ENCODE measurements around the gene JUNB.

DNA sequence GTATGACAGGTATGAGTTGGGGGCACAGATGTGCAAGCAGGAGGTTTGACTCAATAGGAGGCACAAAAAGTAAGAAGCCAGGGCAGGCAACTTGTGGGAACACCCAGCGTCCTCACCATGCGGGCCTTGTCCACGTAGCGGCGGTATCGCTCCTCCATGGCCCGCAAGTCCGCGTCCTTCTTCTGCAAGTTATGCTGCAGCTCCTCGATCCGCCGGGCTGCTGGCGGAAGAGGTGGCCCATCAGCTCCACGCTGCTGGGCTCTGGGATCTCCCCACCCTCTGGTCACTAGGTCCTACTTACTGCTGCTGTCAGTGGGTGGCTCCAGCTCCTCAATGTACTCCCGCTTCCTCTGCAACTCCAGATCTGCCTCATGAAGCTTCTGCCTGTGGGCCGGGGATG lies 26.6 kb upstream of the JUNB start:
- no peak for TF ChIP-seq CTCF (tag by site-specific recombination; IDR thresholded peaks at IDR 0.05)
- TF ChIP-seq ZNF629 (tag by site-specific recombination; IDR thresholded peaks at IDR 0.05) = no peak
- TF ChIP-seq KLF16 (tag by site-specific recombination; IDR thresholded peaks at IDR 0.05) = no peak
- no peak for TF ChIP-seq ZNF555 (tag by site-specific recombination; conservative IDR thresholded peaks at IDR 0.05)
- no peak for TF ChIP-seq HOXA7 (CRISPR knock-in tag; IDR thresholded peaks at IDR 0.05; ENCODE audit: borderline replicate concordance)
- TF ChIP-seq ZSCAN5A (tag by site-specific recombination; IDR thresholded peaks at IDR 0.05) = no peak
- no peak for TF ChIP-seq ZNF513 (tag by site-specific recombination; IDR thresholded peaks at IDR 0.05)
- no peak for TF ChIP-seq ZNF660 (tag by site-specific recombination; IDR thresholded peaks at IDR 0.05)
- TF ChIP-seq REST (tag by site-specific recombination; IDR thresholded peaks at IDR 0.05) = no peak
- TF ChIP-seq TCF7L2 (IDR thresholded peaks at IDR 0.05; ENCODE audit: borderline replicate concordance, low read depth, low read length) = no peak
- no peak for TF ChIP-seq ZBTB17 (tag by site-specific recombination; IDR thresholded peaks at IDR 0.05)
- no peak for TF ChIP-seq ZNF747 (tag by site-specific recombination; IDR thresholded peaks at IDR 0.05)

Data from HEK293 (cell line).